DOHH2 (cell line): ENCODE results near the gene RASD2.

Experiments
- EZH2phosphoT487 ChIP-seq: fragments of 200-600 bp; sonication (generic); IDR thresholded peaks from 2 replicates; pipeline ENCODE4 v1.6.1; 2017; ENCODE audit warnings: borderline replicate concordance, mild to moderate bottlenecking, antibody characterized with exemption, low read length, moderate library complexity, mixed read lengths
- TF ChIP-seq, protein P1 (sequence below): fragments of 200-600 bp; sonication (generic); IDR thresholded peaks from one replicate; pipeline ENCODE4 v1.5.1; 2014; ENCODE audit warnings: antibody characterized with exemption, mild to moderate bottlenecking, low read depth, low read length; ENCODE audit not compliant: poor library complexity, severe bottlenecking

DNA sequence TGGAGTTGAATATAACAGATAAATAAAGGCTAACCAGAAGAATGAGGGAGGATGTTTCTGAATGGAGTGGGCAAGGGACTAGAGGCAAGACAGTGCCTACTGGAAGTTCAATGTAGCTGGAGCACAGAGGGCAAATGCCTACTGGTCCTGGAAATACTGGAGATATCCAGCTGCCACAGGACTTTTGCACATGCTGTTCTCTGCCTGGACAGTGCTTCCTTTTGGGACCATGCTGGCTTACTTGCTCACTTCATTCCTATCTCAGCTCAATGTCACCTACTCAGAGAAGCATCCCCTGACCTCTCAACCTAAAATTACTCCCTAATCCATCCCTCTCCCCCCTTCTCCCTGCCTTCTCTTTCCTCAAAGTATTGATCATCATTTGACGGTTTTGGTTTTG is 20.2 kb downstream of the RASD2 start:
- TF ChIP-seq, protein P1, sequence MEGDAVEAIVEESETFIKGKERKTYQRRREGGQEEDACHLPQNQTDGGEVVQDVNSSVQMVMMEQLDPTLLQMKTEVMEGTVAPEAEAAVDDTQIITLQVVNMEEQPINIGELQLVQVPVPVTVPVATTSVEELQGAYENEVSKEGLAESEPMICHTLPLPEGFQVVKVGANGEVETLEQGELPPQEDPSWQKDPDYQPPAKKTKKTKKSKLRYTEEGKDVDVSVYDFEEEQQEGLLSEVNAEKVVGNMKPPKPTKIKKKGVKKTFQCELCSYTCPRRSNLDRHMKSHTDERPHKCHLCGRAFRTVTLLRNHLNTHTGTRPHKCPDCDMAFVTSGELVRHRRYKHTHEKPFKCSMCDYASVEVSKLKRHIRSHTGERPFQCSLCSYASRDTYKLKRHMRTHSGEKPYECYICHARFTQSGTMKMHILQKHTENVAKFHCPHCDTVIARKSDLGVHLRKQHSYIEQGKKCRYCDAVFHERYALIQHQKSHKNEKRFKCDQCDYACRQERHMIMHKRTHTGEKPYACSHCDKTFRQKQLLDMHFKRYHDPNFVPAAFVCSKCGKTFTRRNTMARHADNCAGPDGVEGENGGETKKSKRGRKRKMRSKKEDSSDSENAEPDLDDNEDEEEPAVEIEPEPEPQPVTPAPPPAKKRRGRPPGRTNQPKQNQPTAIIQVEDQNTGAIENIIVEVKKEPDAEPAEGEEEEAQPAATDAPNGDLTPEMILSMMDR = no peak
- TF ChIP-seq EZH2phosphoT487 = no peak
